Body of pancreas (tissue), 4 donors: ENCODE measurements around the gene DMRT1.

ENCODE experiments used
- CTCF ChIP-seq, 7 experiments: fragments of 450-650 bp in 4 of 7; fragments of 200-600 bp in 3 of 7; sonication (generic) in 3 of 7; IDR thresholded peaks; one replicate each; pipeline ENCODE4 v1.5.1; 2016 to 2019; ENCODE audit warnings: antibody characterized with exemption in 7 of 7
- POLR2A ChIP-seq, 3 donors: fragments of 450-650 bp; IDR thresholded peaks; one replicate each; pipeline ENCODE4 v1.6.1; 2016; ENCODE audit warnings: antibody characterized with exemption in 3 of 3, mild to moderate bottlenecking in 2 of 3

GRCh38 chr9:1013021-1013420 lies 171.5 kb downstream of the DMRT1 start:
- no peak for TF ChIP-seq CTCF (IDR thresholded peaks at IDR 0.05)
- TF ChIP-seq POLR2A (IDR thresholded peaks at IDR 0.05) = no peak
